Measurements from ENCODE around the gene RCSD1.
A peak's percentile ranks its signal among the peaks of the same experiment; 100 is the strongest.

The RCSD1 gene

GRCh38 chr1:167594822-167595221 lies 35.2 kb upstream of the RCSD1 start:
- Histone ChIP-seq H3K27ac (no peak overlapping the region), H3K36me3 (ENCODE audit: control insufficient read depth, insufficient read depth, low read length) (no peaks in the 10 kb centered on the region), H3K4me3 (ENCODE audit: low read depth, low read length) (no peak overlapping the region), H3K4me2 (ENCODE audit: low read length) (no peak overlapping the region), H3K27me3 (ENCODE audit: control insufficient read depth, insufficient read depth, low read length) (no peaks in the 10 kb centered on the region), H3K4me1 (no peaks in the 10 kb centered on the region), H3K79me2 (no peaks in the 10 kb centered on the region), H2AFZ (no peak overlapping the region), H3K9me3 (ENCODE audit: control insufficient read depth, low read length) (no peaks in the 10 kb centered on the region), H3K9ac (no peak overlapping the region)
- TF ChIP-seq CTCF (IDR thresholded peaks at IDR 0.05): no peak

- Histone ChIP-seq H3K27me3 (ENCODE audit: control insufficient read depth, insufficient read depth, low read length) (no peaks in the 10 kb centered on the region), H3K79me2 (no peaks in the 10 kb centered on the region), H3K36me3 (ENCODE audit: control insufficient read depth, insufficient read depth, low read length) (no peaks in the 10 kb centered on the region), H3K4me1 (no peaks in the 10 kb centered on the region), H3K4me3 (ENCODE audit: low read depth, low read length) (no peak overlapping the region), H3K27ac (no peak overlapping the region), H2AFZ (no peak overlapping the region), H3K9me3 (ENCODE audit: control insufficient read depth, low read length) (no peaks in the 10 kb centered on the region), H3K4me2 (ENCODE audit: low read length) (no peak overlapping the region), H3K9ac (no peak overlapping the region)
- TF ChIP-seq CTCF (IDR thresholded peaks at IDR 0.05): peak; percentile 46
Observed at GRCh38 chr1:167599957-167600581, 30.0 kb upstream of the RCSD1 start.

GRCh38 chr1:167601442-167602383 lies 28.3 kb upstream of the RCSD1 start:
- Histone ChIP-seq H3K4me3 (ENCODE audit: low read depth, low read length) (no peak overlapping the region), H3K36me3 (ENCODE audit: control insufficient read depth, insufficient read depth, low read length) (no peaks in the 10 kb centered on the region), H3K4me1 (no peaks in the 10 kb centered on the region), H3K27ac (peak overlapping the region; percentile 29), H3K4me2 (ENCODE audit: low read length) (no peak overlapping the region), H3K9me3 (ENCODE audit: control insufficient read depth, low read length) (no peaks in the 10 kb centered on the region), H3K79me2 (no peaks in the 10 kb centered on the region), H3K9ac (no peak overlapping the region), H2AFZ (no peak overlapping the region), H3K27me3 (ENCODE audit: control insufficient read depth, insufficient read depth, low read length) (no peaks in the 10 kb centered on the region)
- no peak for TF ChIP-seq CTCF (IDR thresholded peaks at IDR 0.05)

- H3K79me2 ChIP-seq: no peaks in the 10 kb centered on the region
- H3K4me1 ChIP-seq: no peaks in the 10 kb centered on the region
- no peak for TF ChIP-seq CTCF (IDR thresholded peaks at IDR 0.05)
- H3K27me3 ChIP-seq (ENCODE audit: control insufficient read depth, insufficient read depth, low read length): no peaks in the 10 kb centered on the region
- H3K9me3 ChIP-seq (ENCODE audit: control insufficient read depth, low read length): no peaks in the 10 kb centered on the region
- no peak overlapping the region for H3K4me2 ChIP-seq (ENCODE audit: low read length)
- no peaks in the 10 kb centered on the region for H3K36me3 ChIP-seq (ENCODE audit: control insufficient read depth, insufficient read depth, low read length)
- H3K27ac ChIP-seq: no peak overlapping the region
- H3K4me3 ChIP-seq (ENCODE audit: low read depth, low read length): no peak overlapping the region
- no peak overlapping the region for H2AFZ ChIP-seq
- H3K9ac ChIP-seq: no peak overlapping the region
Observed at GRCh38 chr1:167602840-167603239, 27.2 kb upstream of the RCSD1 start.
